Kidney glomerular epithelial cell (primary cell): Measurements from ENCODE around the gene RGL1.
"Not testable (repeated sequence)": the region's sequence is repeated elsewhere in the genome, so short reads cannot be mapped to it uniquely, and the experiment has no call there.

Experiments used
- DNase-seq: peaks from one replicate; lab custom pipeline; 2025; lab: John Stamatoyannopoulos, UW

RGL1 gene

GRCh38 chr1:183785921-183786320 lies 19.0 kb upstream of the RGL1 start:
- DNase-seq: not testable (repeated sequence)

- no peak for DNase-seq
Measured at GRCh38 chr1:183787704-183788103, 17.2 kb upstream of the RGL1 start.

DNA sequence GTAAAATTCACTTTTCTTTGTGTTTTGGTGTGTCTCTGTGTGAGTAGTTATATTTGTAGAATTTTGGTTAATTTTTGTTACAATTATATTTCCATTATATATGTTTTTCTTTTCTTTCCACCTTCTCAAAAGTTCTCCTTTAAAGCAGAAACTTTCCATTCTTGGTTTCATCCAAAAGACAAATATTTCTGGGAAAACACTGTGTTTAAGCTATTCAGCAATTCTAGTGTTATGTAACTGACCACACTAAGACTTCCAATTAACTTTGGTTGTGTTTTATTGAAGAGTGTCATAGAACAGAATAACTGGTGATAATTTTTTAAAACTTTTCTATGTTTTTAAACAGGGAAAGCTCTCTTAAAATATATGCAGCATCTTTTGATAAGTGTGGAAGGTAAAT lies 13.6 kb upstream of the RGL1 start:
- DNase-seq: no peak

DNA sequence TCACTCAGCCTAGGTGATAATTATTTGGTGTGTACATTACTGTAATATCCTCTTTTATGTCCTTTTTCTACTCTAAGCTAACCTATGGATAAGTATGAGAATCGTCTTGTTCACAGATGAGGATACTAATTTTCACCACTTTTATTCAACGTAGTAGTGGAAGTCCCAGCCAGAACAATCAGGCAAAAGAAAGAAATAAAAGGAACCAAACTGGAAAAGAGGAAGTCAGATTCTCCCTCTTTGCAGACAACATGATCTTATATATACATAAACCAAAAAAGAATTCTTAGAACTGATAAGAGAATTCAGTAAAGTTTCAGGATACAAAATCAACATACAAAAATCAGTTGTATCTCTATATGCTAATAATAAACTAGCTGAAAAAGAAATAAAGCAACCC lies 12.6 kb upstream of the RGL1 start:
- DNase-seq: no peak

- DNase-seq: no peak
Measured at GRCh38 chr1:183794088-183794487, 10.8 kb upstream of the RGL1 start.

- DNase-seq: no peak
Measured at GRCh38 chr1:183800449-183800848, 4.5 kb upstream of the RGL1 start.

GRCh38 chr1:183801649-183802048 lies 3.3 kb upstream of the RGL1 start:
- no peak for DNase-seq

GRCh38 chr1:183804387-183804786 lies 533 bp upstream of the RGL1 start:
- no peak for DNase-seq

DNA sequence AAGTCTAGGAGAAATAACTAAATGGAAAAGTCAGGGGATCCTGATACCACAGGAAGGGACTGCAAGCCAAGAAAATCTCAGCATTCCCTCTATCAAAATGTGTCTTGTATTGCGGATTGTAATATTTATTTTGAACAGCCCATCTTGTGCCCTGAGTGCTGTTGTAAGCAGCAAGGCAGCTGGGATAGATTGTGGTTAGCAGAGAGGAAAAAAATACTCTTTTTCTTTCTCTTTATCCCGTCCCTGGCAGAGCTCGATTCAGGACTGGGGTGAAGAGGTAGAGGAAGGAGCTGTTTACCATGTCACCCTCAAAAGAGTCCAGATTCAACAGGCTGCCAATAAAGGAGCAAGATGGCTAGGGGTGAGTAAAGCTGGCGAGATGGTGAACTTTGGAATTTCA lies 1.2 kb downstream of the RGL1 start:
- no peak for DNase-seq

DNA sequence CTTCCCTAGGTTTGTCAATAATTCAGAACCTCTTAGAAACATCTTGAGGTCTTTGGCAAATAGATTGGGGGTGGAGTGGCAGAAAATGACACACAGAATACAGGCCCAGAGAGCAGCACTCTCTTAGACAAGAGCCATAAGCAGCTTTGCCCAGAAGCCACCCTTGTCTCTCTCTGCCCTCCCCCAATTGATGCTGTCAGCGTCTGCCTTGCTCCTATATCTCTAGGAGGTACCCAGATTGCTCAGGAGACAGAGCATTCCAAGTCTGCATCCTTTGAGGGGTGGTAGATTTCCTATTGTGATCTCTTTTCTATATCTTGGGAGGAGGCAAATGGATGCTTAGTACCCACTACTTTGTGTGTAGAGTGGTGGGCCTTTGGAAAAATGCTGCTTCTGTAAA lies 1.8 kb downstream of the RGL1 start:
- no peak for DNase-seq

DNA sequence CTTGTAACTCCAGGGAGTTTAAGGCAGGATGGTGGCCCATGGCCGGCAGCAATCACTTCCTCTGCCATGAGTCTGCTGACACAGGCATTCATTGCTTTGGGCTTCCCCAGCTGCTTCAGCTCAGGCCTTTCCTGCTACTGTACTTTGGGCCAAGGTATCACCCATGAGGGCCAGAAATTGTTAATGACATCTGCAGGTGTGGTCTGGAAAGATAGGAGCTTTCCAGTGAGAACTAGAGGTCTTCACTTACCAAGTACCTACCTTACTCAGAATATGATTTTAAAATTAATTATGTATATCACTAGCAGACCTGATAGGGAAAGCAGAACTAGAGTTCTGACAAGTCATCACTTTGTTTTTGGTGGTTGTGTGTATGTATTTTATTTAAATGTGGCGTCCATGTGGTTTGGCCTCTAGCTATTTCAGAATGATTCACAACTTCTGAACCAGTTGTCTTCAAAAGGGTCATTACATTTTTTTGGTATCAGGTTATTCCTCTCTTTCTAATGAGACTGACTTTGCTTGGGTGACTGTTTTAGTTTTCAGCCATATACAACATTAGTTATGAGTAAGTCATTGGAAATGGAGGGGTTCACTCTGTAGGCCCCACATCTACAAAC lies 2.7 kb downstream of the RGL1 start:
- DNase-seq: no peak

DNA sequence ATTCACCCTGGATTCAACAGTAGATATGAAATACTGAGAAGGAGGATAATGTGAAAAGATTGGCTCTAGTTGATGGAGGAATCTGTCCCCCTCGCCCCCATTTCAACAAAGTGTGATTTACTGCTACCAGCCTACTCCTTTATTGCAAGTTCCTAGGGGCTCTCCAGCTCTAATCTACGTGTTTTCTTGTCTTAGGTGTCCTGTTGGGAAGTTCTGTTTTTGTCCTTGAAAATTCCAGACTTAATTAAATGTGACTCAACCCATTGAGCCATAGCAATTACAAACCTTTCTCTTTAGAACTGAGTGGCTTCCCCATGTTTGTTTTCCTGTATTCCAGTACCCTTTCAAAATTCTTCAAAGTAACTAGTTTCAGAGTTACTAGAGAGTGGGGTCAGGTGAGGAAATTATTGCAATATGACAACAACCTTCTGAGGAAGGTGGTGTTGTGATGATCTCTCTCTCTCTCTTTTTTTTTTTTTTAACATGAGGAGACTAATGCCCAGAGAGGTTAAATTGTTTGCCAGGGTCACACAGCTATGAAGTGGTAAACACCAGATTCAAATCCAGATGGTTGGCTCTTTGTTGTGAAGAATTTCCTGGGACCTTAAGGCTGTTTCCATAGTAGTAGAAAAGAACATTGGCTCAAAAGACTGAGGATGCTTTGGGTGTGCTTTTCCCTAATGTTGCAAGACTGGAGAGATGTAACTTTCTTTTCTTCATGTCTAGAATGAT lies 3.5 kb downstream of the RGL1 start:
- no peak for DNase-seq

DNA sequence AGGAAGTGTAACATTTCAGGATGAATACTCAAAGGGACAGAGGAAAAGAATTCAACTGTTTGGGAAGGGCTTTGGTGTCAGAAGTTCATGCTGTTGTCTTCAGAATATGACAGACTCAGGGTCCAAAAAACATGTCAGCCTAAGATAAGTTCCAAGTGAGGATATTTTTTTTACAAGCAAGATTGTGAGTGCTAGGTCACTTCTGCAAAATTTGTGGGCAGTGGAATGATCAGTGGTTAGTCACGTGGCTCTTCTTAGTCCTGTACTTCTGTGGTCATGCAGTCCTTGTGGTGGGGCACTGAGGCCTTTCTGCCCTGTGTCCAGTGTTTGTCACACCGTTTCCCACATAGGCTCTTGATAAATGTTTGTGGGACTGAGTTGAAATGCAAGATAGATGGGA lies 5.2 kb downstream of the RGL1 start:
- no peak for DNase-seq

GRCh38 chr1:183810756-183811544 lies 6.0 kb downstream of the RGL1 start:
- no peak for DNase-seq

- DNase-seq: no peak
Measured at GRCh38 chr1:183812128-183812527, 7.2 kb downstream of the RGL1 start.

DNA sequence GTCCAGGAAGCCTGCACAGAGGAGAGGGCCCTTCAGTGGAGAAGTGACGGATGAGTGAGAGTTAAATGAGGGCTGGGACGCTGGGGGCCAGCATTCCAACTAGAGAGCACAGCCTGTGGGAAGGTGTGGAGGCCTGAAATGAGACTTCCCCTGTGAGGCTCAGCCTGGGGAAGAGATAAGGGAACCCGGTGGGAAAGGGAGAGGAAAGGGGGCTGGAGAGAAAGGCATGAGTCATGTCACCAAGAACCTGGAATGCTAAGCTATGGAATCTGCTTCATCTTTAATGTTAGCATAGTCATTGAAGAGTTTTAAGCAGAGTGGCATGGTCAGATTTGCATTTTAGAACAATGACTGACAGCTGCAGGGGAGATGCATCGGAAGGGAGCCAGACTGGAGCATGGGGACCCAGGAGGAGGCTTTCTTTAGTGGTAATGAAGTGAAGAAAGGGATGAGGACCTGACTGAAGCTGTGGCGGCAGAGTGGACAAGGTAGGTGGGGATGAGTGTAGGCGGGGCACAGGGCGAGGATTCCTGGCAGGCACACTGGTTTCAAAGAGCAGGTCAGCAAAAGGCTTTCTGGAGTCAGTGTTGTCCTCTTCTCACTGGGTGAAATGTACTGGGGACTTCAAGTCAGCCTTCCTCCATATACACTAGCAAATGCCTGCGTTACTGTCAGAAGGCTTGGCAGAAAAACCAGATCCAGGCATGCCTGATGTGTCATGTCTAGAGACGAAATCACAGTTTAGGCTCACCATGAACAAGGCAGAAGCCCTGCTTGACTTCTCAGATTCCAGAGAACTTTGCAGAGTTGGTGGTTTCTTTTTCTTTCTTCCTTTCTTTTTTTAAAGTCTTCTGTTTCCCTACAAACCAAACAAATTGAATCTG lies 8.0 kb downstream of the RGL1 start:
- no peak for DNase-seq

DNA sequence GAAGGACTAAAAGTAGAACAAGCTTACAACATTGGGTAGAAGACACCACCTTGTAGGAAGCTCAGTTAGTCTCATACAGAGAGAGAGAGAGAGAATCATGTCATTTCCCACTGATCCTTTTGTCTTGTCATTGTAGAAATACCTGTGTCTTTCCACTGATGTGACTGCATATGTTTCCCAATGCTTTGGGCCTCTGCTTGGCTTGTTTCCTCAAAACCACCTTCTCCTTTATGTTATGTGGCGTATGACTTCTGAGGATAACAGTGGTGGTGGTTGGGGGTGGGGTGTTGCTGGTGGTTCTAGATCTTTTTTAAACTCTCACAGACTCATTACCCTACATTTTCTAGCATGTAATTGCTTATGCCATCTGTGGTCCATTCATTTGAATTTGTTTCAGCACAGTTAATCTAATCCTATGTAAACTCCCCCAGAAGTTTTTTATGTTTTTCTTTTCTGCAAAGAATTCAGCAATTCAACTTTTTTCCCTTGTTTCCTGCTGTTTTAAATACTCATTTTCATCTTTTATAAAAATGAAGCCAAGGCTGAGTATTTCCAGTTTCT lies 9.3 kb downstream of the RGL1 start:
- no peak for DNase-seq

- no peak for DNase-seq
Measured at GRCh38 chr1:183816110-183816509, 11.2 kb downstream of the RGL1 start.

DNA sequence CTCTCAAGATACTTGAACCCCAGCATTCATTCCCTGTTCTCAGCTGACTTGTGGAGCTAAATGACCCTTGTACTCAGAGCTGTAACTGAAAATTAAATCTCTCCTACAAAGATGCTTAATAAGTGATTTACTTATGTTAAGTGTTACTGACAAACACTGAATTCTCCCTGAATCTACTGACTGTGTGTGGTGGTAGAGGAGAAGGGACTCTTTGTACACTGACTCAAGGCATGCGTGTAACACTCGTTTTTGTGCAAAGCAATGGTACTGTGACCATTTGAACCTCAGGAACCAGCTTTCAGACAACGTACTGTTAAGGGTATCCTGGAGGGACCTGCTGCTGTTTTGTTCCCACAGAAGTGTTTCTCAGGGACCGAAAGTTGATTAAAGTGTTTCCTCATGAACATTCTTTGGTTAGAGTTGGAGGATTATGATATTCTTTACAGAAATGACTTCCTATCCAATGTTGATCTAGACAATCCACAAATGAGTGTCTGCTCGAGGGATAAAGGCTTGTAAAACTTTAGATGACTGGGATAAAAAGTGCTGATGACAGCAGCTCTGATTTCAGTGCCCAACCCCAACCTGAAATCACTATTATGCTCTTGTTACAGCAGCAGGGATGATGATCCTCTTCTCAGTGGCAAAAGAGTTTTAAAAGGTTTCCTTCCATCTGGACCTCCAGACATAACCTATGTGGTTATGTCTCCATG lies 12.8 kb downstream of the RGL1 start:
- DNase-seq: no peak

DNA sequence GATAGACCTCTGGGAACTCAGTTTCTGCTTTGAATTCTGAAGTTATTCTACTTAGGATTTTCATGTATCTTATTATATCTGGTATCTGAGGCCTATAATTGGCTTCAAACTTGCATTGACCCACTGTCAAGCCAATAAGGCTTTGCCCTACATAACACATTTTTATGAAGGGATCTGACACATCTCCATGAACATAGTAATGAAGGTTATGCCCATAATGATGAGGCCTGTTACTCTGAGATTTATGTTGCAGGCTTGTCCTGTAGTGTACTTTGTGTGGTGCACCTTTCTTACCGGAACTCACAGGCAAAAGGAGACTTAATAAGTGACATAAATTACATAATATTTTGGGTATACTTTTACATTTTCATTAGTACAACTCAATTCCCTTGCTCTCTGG lies 14.1 kb downstream of the RGL1 start:
- no peak for DNase-seq

DNA sequence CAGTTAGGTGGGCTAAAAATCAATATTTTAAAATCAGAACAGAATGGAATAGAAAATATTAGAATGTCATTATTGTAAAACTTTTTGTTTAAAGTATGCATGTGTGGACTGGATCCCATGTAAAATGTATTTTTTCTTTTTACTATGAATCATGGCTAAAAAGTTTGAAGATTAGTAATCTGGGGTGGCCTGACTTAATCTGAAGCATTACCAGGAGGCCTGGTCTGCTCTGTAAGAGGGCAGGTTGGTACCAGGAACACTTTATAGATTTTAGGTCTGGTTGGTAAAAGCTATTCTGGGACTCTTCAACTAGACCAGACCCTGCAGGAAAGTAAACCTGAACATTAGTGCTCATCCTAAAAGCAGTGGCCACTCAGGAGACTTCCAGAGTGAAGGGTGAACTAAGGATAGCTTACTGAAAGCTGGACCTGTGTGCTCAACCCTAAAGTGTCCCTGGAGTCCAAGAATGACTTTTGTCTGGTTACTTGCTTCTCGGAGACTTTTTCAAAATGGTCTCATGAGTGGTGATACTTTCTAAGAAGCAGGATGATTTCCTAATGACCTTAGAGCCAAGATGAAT lies 16.5 kb downstream of the RGL1 start:
- no peak for DNase-seq
